SK-N-SH (cell line): ENCODE measurements around the gene SULT1C2. TPM values are rescaled to one million over a fixed set of nuclear protein-coding genes. Genes with fewer than 3 reads are reported as not detected.

Source experiments
- CTCF ChIA-PET: fragments of 300-600, 350-600 bp; formaldehyde crosslinking; extraction: SDS; loops from one replicate; lab custom pipeline; 2021; lab: Yijun Ruan, JAX
- POLR2A ChIA-PET: fragments of 350-600 bp; sonication (Branson Sonifier 250); formaldehyde crosslinking; extraction: SDS; loops from one replicate; lab custom pipeline; 2020; ENCODE audit warnings: antibody characterized with exemption, inconsistent platforms; lab: Yijun Ruan, JAX
- DNase-seq: peaks from one replicate; pipeline ENCODE4 v3.0.0; 2012
- H2AFZ ChIP-seq: fragments of 200-600 bp; sonication (generic); 2 replicates; pipeline ENCODE4 v1.8.1; 2016; ENCODE audit warnings: antibody characterized with exemption, mild to moderate bottlenecking, low read depth
- H3F3A ChIP-seq: fragments of 200-600 bp; sonication (generic); replicated peaks from 2 replicates; pipeline ENCODE3; 2016; ENCODE audit warnings: antibody characterized with exemption, mild to moderate bottlenecking; ENCODE audit not compliant: insufficient read depth
- H3K27ac ChIP-seq, 2 experiments: fragments of 200-500 bp in 1 of 2; fragments of 200-600 bp in 1 of 2; sonication (Bioruptor generic) in 1 of 2; sonication (generic), shearing (Covaris generic) in 1 of 2; 2 replicates each; pipeline versions ENCODE4 v1.5.1 to v1.6.1; 2014 to 2016; ENCODE audit warnings: low read depth in 2 of 2, inconsistent platforms in 1 of 2, low read length in 1 of 2, mild to moderate bottlenecking in 1 of 2, mixed read lengths in 1 of 2
- H3K27me3 ChIP-seq: fragments of 200-600 bp; sonication (generic), shearing (Covaris generic); 2 replicates; pipeline ENCODE4 v1.6.1; 2016; ENCODE audit warnings: mixed run types; ENCODE audit not compliant: insufficient read depth
- H3K36me3 ChIP-seq, 2 experiments: fragments of 200-500 bp in 1 of 2; fragments of 200-600 bp in 1 of 2; sonication (Bioruptor generic) in 1 of 2; sonication (generic) in 1 of 2; replicated peaks in 1 of 2; 2 replicates each; pipeline versions ENCODE3 to v1.5.1; 2014 to 2016; ENCODE audit warnings: low read length in 1 of 2, mild to moderate bottlenecking in 1 of 2; ENCODE audit not compliant: insufficient read depth in 2 of 2, control insufficient read depth in 1 of 2
- H3K4me1 ChIP-seq, 2 experiments: fragments of 200-500 bp in 1 of 2; fragments of 200-600 bp in 1 of 2; sonication (Bioruptor generic) in 1 of 2; sonication (generic), shearing (Covaris generic) in 1 of 2; 2 replicates each; pipeline versions ENCODE4 v1.5.1 to v1.6.1; 2014 to 2016; ENCODE audit warnings: low read depth in 1 of 2, low read length in 1 of 2, mixed run types in 1 of 2; ENCODE audit not compliant: insufficient read depth in 2 of 2, control insufficient read depth in 1 of 2
- H3K4me2 ChIP-seq: fragments of 200-600 bp; sonication (generic), shearing (Covaris generic); 2 replicates; pipeline ENCODE4 v1.6.1; 2017; ENCODE audit warnings: mixed run types
- H3K4me3 ChIP-seq, 2 experiments: fragments of 200-500 bp in 1 of 2; fragments of 200-600 bp in 1 of 2; sonication (Bioruptor generic) in 1 of 2; sonication (generic), shearing (Covaris generic) in 1 of 2; 2 replicates each; pipeline versions ENCODE4 v1.5.1 to v1.8.1; 2014 to 2016; ENCODE audit warnings: low read depth in 2 of 2, inconsistent platforms in 1 of 2, low read length in 1 of 2, mild to moderate bottlenecking in 1 of 2, mixed read lengths in 1 of 2, moderate library complexity in 1 of 2
- H3K79me2 ChIP-seq: fragments of 200-600 bp; sonication (generic); 2 replicates; pipeline ENCODE4 v1.8.1; 2017; ENCODE audit warnings: mild to moderate bottlenecking; ENCODE audit not compliant: insufficient read depth
- H3K9ac ChIP-seq: fragments of 200-600 bp; sonication (generic); 2 replicates; pipeline ENCODE4 v1.6.1; 2017; ENCODE audit warnings: mixed run types
- H3K9me2 ChIP-seq: fragments of 200-600 bp; sonication (generic); 2 replicates; pipeline ENCODE4 v1.6.1; 2017; ENCODE audit warnings: mixed run types
- H3K9me3 ChIP-seq: fragments of 200-600 bp; sonication (generic); 2 replicates; pipeline ENCODE4 v1.6.1; 2017; ENCODE audit warnings: mixed run types, mild to moderate bottlenecking, moderate library complexity
- H4K20me1 ChIP-seq: fragments of 200-600 bp; sonication (generic); 2 replicates; pipeline ENCODE4 v1.6.1; 2017; ENCODE audit warnings: mild to moderate bottlenecking, mixed run types; ENCODE audit not compliant: insufficient read depth
- EP300 ChIP-seq, 2 experiments: IDR thresholded peaks; 2 replicates each; pipeline versions ENCODE4 v1.4.0 to v1.6.1; 2012; ENCODE audit warnings: borderline replicate concordance in 1 of 2, low read depth in 1 of 2, low read length in 1 of 2
- MEF2A ChIP-seq: IDR thresholded peaks from 2 replicates; pipeline ENCODE4 v1.4.0; 2012; ENCODE audit warnings: low read depth, borderline replicate concordance
- NFIC ChIP-seq: IDR thresholded peaks from 2 replicates; pipeline ENCODE4 v1.4.0; 2012; ENCODE audit warnings: borderline replicate concordance
- NRF1 ChIP-seq: IDR thresholded peaks from 2 replicates; pipeline ENCODE4 v1.6.1; 2012; ENCODE audit warnings: low read depth, mild to moderate bottlenecking, low read length
- POLR2AphosphoS5 ChIP-seq: IDR thresholded peaks from 2 replicates; pipeline ENCODE4 v1.6.1; 2012; ENCODE audit warnings: low read depth, low read length
- SIN3A ChIP-seq: IDR thresholded peaks from 2 replicates; pipeline ENCODE4 v1.6.1; 2012; ENCODE audit warnings: low read depth, mild to moderate bottlenecking, low read length, moderate library complexity, borderline replicate concordance
- SMC3 ChIP-seq: IDR thresholded peaks from 2 replicates; pipeline ENCODE4 v1.6.1; 2012; ENCODE audit warnings: low read depth, low read length, improper control_type of control experiment
- TAF1 ChIP-seq: IDR thresholded peaks from 2 replicates; pipeline ENCODE4 v1.6.1; 2012; ENCODE audit warnings: low read depth, mild to moderate bottlenecking, low read length, moderate library complexity, borderline replicate concordance
- TEAD4 ChIP-seq: IDR thresholded peaks from 2 replicates; pipeline ENCODE4 v1.4.0; 2012; ENCODE audit warnings: mild to moderate bottlenecking, borderline replicate concordance; ENCODE audit not compliant: insufficient read depth
- WGBS: methylation state at CpG from one replicate; pipeline ENCODE4 v1.1.6; 2017; ENCODE audit warnings: low lambda C conversion rate; 5-methylcytosine and 5-hydroxymethylcytosine counted together
- polyA plus RNA-seq, 3 experiments: library from polyadenylated mRNA; depleted of rRNA; stranded (reverse); fragments of >200 nt; gene quantifications; 2 replicates each; pipeline ENCODE4 v1.2.3, GENCODE V29; 2012
- TF ChIP-seq, protein P1 (sequence below): IDR thresholded peaks from 2 replicates; pipeline ENCODE4 v1.6.1; 2012; ENCODE audit warnings: mild to moderate bottlenecking, low read depth, low read length, moderate library complexity
- TF ChIP-seq, protein P2 (sequence below): IDR thresholded peaks from 2 replicates; pipeline ENCODE4 v1.4.0; 2012; ENCODE audit warnings: low read depth, borderline replicate concordance

SULT1C2 gene
- polyA plus RNA-seq, 1 of the 3 experiments (the other 2 are of a cell fraction): not detected

DNA sequence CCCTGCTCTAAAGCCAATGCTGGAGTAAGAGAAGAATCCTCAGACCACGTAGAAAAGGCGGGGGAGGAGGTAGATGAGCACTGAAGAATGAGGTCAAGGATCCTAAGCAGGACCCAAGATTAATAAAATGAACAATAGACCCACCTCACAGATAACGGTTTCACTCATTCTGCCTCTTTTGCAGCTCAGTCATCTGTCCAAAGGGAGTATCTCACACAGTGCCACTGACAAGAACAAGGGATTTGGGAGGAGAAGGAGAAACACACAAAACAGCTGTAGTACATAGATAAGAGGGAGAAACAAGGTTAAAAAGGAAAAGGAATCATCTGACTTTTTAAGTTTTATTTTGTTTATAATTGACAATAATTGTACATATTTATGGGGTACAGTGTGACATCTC, 58.1 kb downstream of the SULT1C2 start (continued):
- TF ChIP-seq NRF1 (no peak), TEAD4 (no peak), TAF1 (no peak), SMC3 (no peak), EP300 (IDR thresholded peaks at IDR 0.05; ENCODE audit: borderline replicate concordance in 1 of 2, low read depth in 1 of 2, low read length in 1 of 2) (no peak), MEF2A (no peak), SIN3A (no peak)
- TF ChIP-seq, protein P1, sequence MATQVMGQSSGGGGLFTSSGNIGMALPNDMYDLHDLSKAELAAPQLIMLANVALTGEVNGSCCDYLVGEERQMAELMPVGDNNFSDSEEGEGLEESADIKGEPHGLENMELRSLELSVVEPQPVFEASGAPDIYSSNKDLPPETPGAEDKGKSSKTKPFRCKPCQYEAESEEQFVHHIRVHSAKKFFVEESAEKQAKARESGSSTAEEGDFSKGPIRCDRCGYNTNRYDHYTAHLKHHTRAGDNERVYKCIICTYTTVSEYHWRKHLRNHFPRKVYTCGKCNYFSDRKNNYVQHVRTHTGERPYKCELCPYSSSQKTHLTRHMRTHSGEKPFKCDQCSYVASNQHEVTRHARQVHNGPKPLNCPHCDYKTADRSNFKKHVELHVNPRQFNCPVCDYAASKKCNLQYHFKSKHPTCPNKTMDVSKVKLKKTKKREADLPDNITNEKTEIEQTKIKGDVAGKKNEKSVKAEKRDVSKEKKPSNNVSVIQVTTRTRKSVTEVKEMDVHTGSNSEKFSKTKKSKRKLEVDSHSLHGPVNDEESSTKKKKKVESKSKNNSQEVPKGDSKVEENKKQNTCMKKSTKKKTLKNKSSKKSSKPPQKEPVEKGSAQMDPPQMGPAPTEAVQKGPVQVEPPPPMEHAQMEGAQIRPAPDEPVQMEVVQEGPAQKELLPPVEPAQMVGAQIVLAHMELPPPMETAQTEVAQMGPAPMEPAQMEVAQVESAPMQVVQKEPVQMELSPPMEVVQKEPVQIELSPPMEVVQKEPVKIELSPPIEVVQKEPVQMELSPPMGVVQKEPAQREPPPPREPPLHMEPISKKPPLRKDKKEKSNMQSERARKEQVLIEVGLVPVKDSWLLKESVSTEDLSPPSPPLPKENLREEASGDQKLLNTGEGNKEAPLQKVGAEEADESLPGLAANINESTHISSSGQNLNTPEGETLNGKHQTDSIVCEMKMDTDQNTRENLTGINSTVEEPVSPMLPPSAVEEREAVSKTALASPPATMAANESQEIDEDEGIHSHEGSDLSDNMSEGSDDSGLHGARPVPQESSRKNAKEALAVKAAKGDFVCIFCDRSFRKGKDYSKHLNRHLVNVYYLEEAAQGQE: no peak
- TF ChIP-seq, all 33 proteins: peak for 0

DNA sequence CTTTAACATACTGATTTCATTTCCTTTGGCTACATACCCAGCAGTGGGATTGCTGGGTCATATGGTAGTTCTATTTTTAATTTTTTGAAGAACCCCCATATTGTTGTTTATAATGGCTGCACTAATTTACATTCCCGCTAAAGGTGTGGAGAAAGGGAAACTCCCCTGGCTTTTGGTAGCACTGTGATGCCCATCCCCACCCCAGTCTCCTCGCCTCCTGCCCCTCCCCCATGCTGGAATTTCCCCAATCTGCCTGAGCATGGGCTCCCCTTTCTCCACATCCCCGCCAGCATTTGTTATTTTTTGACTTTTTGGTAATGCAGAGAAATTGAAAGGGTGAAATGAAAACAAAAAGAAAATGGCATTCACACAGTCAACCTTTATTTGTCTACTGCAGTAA, 59.1 kb downstream of the SULT1C2 start:
- CTCF ChIA-PET: no interaction called here
- WGBS: 74% methylated on average over 3 of the region's 3 CpGs
- Histone ChIP-seq H3F3A (no peaks in the 10 kb centered on the region), H3K4me2 (no peak overlapping the region), H3K9me3 (no peaks in the 10 kb centered on the region), H3K27me3 (no peaks in the 10 kb centered on the region), H3K36me3 (no peaks in the 10 kb centered on the region), H2AFZ (no peak overlapping the region), H3K4me1 (no peaks in the 10 kb centered on the region; a peak in 1 of 4 replicates), H4K20me1 (no peaks in the 10 kb centered on the region), H3K79me2 (no peaks in the 10 kb centered on the region), H3K9ac (no peak overlapping the region), H3K4me3 (no peak overlapping the region), H3K9me2 (no peaks in the 10 kb centered on the region), H3K27ac (no peak overlapping the region)
- TF ChIP-seq NFIC (no peak), POLR2AphosphoS5 (no peak)
- TF ChIP-seq, protein P2, sequence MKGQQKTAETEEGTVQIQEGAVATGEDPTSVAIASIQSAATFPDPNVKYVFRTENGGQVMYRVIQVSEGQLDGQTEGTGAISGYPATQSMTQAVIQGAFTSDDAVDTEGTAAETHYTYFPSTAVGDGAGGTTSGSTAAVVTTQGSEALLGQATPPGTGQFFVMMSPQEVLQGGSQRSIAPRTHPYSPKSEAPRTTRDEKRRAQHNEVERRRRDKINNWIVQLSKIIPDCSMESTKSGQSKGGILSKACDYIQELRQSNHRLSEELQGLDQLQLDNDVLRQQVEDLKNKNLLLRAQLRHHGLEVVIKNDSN: no peak
- POLR2A ChIA-PET: no interaction called here
- DNase-seq: no peak
